Heart left ventricle (tissue), 13 donors: Measurements from ENCODE around the gene MPZL1.

ENCODE experiments used
- CTCF ChIP-seq, 12 donors: fragments of 200-600 bp; sonication (generic) in 4 of 12; IDR thresholded peaks; one replicate each; pipeline versions ENCODE4 v1.5.0 to v1.8.0; 2018 to 2022; ENCODE audit warnings: antibody characterized with exemption in 12 of 12, mild to moderate bottlenecking in 5 of 12
- POLR2A ChIP-seq, 2 donors: fragments of 450-650 bp; IDR thresholded peaks; one replicate each; pipeline ENCODE4 v1.6.1; 2017; ENCODE audit warnings: antibody characterized with exemption in 2 of 2, mild to moderate bottlenecking in 2 of 2, moderate library complexity in 2 of 2
- donor health status: ischemic (EF 13 %, LVEDD 7.1; RV severe dilation, severe dysfunction).
- donor health status: DM: no; HTN: yes; CAD: no.
- donor health status: DM: no; HTN: no; CAD: no.
- donor health status: ischemic (EF 25% LVEDD 6.9; RV normal size, moderate dysfunction).
- donor health status: ischemic (EF 25% LVEDD 5.7; RV mildly dilated, moderate dysfunction).
- donor health status: ischemic (EF 35%, LVEDD 5.7; RV mildly dilated, moderate dysfunction).
- donor health status: nonischemic (EF 11% LVEDD 7.7; RV severe dilation, severe dysfunction).
- donor health status: DM: yes; HTN: yes; CAD: no.
- donor health status: PGD.
- donor health status: ischemic (EF 29% LVEDD 5.4; RV normal size, mild dysfunction).
- donor health status: nonischemic (EF 23%, LVEDD 6.1; RV moderate dilation, normal function).

- no peak for TF ChIP-seq CTCF (IDR thresholded peaks at IDR 0.05)
- TF ChIP-seq POLR2A (IDR thresholded peaks at IDR 0.05): no peak
These were observed 20.3 kb upstream of the MPZL1 start for GRCh38 chr1:167701510-167701909.
